K562 (cell line): ENCODE data around the gene POLR3GL. TPM values are rescaled to one million over a fixed set of nuclear protein-coding genes. Genes with fewer than 3 reads are reported as not detected.
A peak's percentile ranks its signal among the peaks of the same experiment; 100 is the strongest.

Experiments
- ATF1 ChIP-seq, 2 experiments: fragments of 450-650 bp in 1 of 2; IDR thresholded peaks; 2 replicates each; pipeline ENCODE4 v1.6.1; 2016; ENCODE audit warnings: missing compliant biosample characterization in 1 of 2, missing genetic modification characterization in 1 of 2
- DACH1 ChIP-seq: fragments of 450-650 bp; IDR thresholded peaks from 2 replicates; pipeline ENCODE4 v1.6.1; 2018; ENCODE audit not compliant: partially characterized antibody
- HMGN3 ChIP-seq: IDR thresholded peaks from 2 replicates; pipeline ENCODE4 v1.6.1; 2011; ENCODE audit warnings: borderline replicate concordance, low read depth, mild to moderate bottlenecking, mixed read lengths, low read length; ENCODE audit not compliant: insufficient read length; ENCODE audit errors: extremely low read depth
- ILF3 ChIP-seq: fragments of 450-650 bp; IDR thresholded peaks from 2 replicates; pipeline ENCODE4 v1.6.1; 2018; ENCODE audit warnings: antibody characterized with exemption, mild to moderate bottlenecking, moderate library complexity, borderline replicate concordance
- KDM5B ChIP-seq: fragments of 200-600 bp; sonication (generic); IDR thresholded peaks from 2 replicates; pipeline ENCODE4 v1.6.1; 2012; ENCODE audit warnings: low read depth, mild to moderate bottlenecking, moderate library complexity, low read length, control low read depth, inconsistent platforms; ENCODE audit not compliant: insufficient replicate concordance
- MLX ChIP-seq, 2 experiments: fragments of 450-650 bp in 1 of 2; sonication (generic) in 1 of 2; formaldehyde crosslinking; conservative IDR thresholded peaks; 2 replicates each; pipeline versions ENCODE4 v1.4.0 to v1.8.1; 2020 to 2022; ENCODE audit warnings: mild to moderate bottlenecking in 1 of 2, missing genetic modification reagents in 1 of 2
- MYC ChIP-seq, 2 experiments: fragments of 250-450 bp in 1 of 2; sonication (Bioruptor Pico) in 1 of 2; IDR thresholded peaks; 2 replicates each; pipeline versions ENCODE4 v1.5.1 to v1.6.1; 2012 to 2021; ENCODE audit warnings: low read depth in 2 of 2, borderline replicate concordance in 1 of 2, improper control_type of control experiment in 1 of 2, low read length in 1 of 2, mild to moderate bottlenecking in 1 of 2, moderate library complexity in 1 of 2
- MYNN ChIP-seq, 2 experiments: sonication (generic); formaldehyde crosslinking in 1 of 2; IDR thresholded peaks; 2 replicates each; pipeline versions ENCODE4 v1.5.0 to v1.6.1; 2016 to 2020; ENCODE audit warnings: antibody characterized with exemption in 1 of 2, missing genetic modification reagents in 1 of 2
- NFE2 ChIP-seq: IDR thresholded peaks from 2 replicates; pipeline ENCODE4 v1.6.1; 2014; ENCODE audit warnings: antibody characterized with exemption, low read depth
- SPI1 ChIP-seq: IDR thresholded peaks from 2 replicates; pipeline ENCODE4 v1.6.1; 2011; ENCODE audit warnings: low read depth, low read length, control low read depth, borderline replicate concordance
- ZKSCAN8 ChIP-seq: fragments of 200-800 bp; sonication (Bioruptor generic); IDR thresholded peaks from 2 replicates; pipeline ENCODE4 v1.6.1; 2016; ENCODE audit warnings: missing genetic modification characterization, missing compliant biosample characterization
- ZNF316 ChIP-seq: fragments of 450-650 bp; IDR thresholded peaks from 2 replicates; pipeline ENCODE4 v1.6.1; 2016
- ZNF395 ChIP-seq: fragments of 200-800 bp; sonication (Bioruptor generic); IDR thresholded peaks from 2 replicates; pipeline ENCODE4 v1.6.1; 2017; ENCODE audit warnings: missing genetic modification characterization, missing compliant biosample characterization
- ZNF449 ChIP-seq: fragments of 250-450 bp; sonication (Bioruptor Pico); IDR thresholded peaks from 2 replicates; pipeline ENCODE4 v1.8.0; 2022; ENCODE audit warnings: moderate library complexity, mild to moderate bottlenecking, inconsistent platforms
- ZNF780A ChIP-seq: fragments of 250-450 bp; sonication (Bioruptor Pico); IDR thresholded peaks from 2 replicates; pipeline ENCODE4 v1.5.0; 2021; ENCODE audit warnings: mild to moderate bottlenecking
- polyA plus RNA-seq, 8 experiments: library from polyadenylated mRNA; depleted of rRNA in 4 of 8; stranded (reverse) in 5 of 8; unstranded in 3 of 8; fragments of >200 nt; fragmentation: Nextera tagmentation in 2 of 8; fragmentation: Illumina TruSeq in 1 of 8; extraction: Ambion mirVana in 2 of 8; extraction: Trizol in 1 of 8; gene quantifications; 2 replicates each; pipeline versions ENCODE4 v1.2.1 to v1.2.3, GENCODE V29; 2011 to 2014; ENCODE audit warnings: inconsistent platforms in 1 of 8, missing spikeins in 1 of 8
- total RNA-seq, 7 experiments: library from RNA; depleted of rRNA in 6 of 7; stranded (reverse); fragments of >200 nt in 6 of 7; fragmentation: Illumina TruSeq in 2 of 7; extraction: Trizol in 2 of 7; gene quantifications; 2 replicates each; pipeline versions ENCODE4 v1.2.1 to v1.2.3, GENCODE V29; 2011 to 2021; ENCODE audit warnings: low replicate concordance in 1 of 7

POLR3GL gene
- total and polyA plus RNA-seq, 9 of the 15 experiments (the other 6 are each of a cell fraction or from before 2014, with no cell fraction given) = 14.6 to 48.4 (median 38.2) TPM

- TF ChIP-seq HMGN3 (peak; percentile 39), SPI1 (peak; percentile 73; the same call in 1 of the 2 replicates), DACH1 (no peak), ZNF780A (no peak), MYNN (IDR thresholded peaks at IDR 0.05) (no peak), MYNN (CRISPR knock-in tag; IDR thresholded peaks at IDR 0.05) (no peak), ZNF395 (CRISPR knock-in tag) (no peak), KDM5B (peak; percentile 51), ZKSCAN8 (CRISPR knock-in tag) (peak; percentile 38; the same call in 1 of the 2 replicates), MLX (CRISPR knock-in tag; conservative IDR thresholded peaks at IDR 0.05) (0 out of 4 replicates have a peak, but pooled peaks of 1 of the 2 experiments have one; percentile 16), ZNF449 (CRISPR knock-in tag) (no peak), ATF1 (CRISPR knock-in tag; IDR thresholded peaks at IDR 0.05) (no peak), ATF1 (tag; IDR thresholded peaks at IDR 0.05) (peak; percentile 40; the same call in 1 of the 2 replicates), ILF3 (0 out of 2 replicates have a peak, but pooled peaks have one; percentile 15), ZNF316 (peak; percentile 92), MYC (IDR thresholded peaks at IDR 0.05; ENCODE audit: low read depth, low read length) (peak; percentile 16; the same call in 1 of the 2 replicates), MYC (CRISPR knock-in tag; IDR thresholded peaks at IDR 0.05; ENCODE audit: borderline replicate concordance, low read depth) (no peak), NFE2 (peak; percentile 57; the same call in 1 of the 2 replicates)
Measured at GRCh38 chr1:145994391-145995120, 30.1 kb downstream of the POLR3GL start (continued).
